ENCODE measurements around the gene MARK2.

Gene MARK2

GRCh38 chr11:63931045-63931444, 92.1 kb downstream of the MARK2 start:
- Histone ChIP-seq H3F3A (ENCODE audit: insufficient read depth, low read length) (no peaks in the 10 kb centered on the region), H3K4me2 (ENCODE audit: low read depth, low read length) (no peak overlapping the region), H3K27ac (ENCODE audit: low read length) (no peak overlapping the region), H3K9ac (ENCODE audit: low read length) (no peak overlapping the region), H3K36me3 (replicated peaks; ENCODE audit: insufficient read depth, low read length) (no peaks in the 10 kb centered on the region), H3K9me3 (replicated peaks; ENCODE audit: insufficient read depth, low read length) (no peaks in the 10 kb centered on the region), H3K4me1 (ENCODE audit: low read length) (no peaks in the 10 kb centered on the region), H3K79me2 (ENCODE audit: low read length) (no peaks in the 10 kb centered on the region), H4K20me1 (ENCODE audit: insufficient read depth, low read length) (no peaks in the 10 kb centered on the region), H3K9me2 (replicated peaks; ENCODE audit: insufficient read depth, low read length) (no peaks in the 10 kb centered on the region), H3K27me3 (replicated peaks; ENCODE audit: insufficient read depth, low read length) (peaks cover 11% of the 10 kb centered on the region; the same call in 1 of the 2 replicates), H2AFZ (ENCODE audit: low read length) (no peak overlapping the region), H3K4me3 (ENCODE audit: low read length) (no peak overlapping the region)
- no peak for DNase-seq
- TF ChIP-seq CTCF (IDR thresholded peaks at IDR 0.05; ENCODE audit: low read length) (no peak), EZH2phosphoT487 (IDR thresholded peaks at IDR 0.05; ENCODE audit: low read length) (no peak)

- no peak overlapping the region for H3K27ac ChIP-seq (ENCODE audit: low read length)
- no peak for DNase-seq
- TF ChIP-seq EZH2phosphoT487 (IDR thresholded peaks at IDR 0.05; ENCODE audit: low read length) (no peak), CTCF (IDR thresholded peaks at IDR 0.05; ENCODE audit: low read length) (no peak), EZH2 (optimal IDR thresholded peaks at IDR 0.05; ENCODE audit: low read depth, low read length) (no peak)
- H3K4me1 ChIP-seq (ENCODE audit: low read length) = no peaks in the 10 kb centered on the region
- no peaks in the 10 kb centered on the region for H3K9me3 ChIP-seq (replicated peaks; ENCODE audit: insufficient read depth, low read length)
- H3K4me2 ChIP-seq (ENCODE audit: low read depth, low read length) = no peak overlapping the region
- H3K9ac ChIP-seq (ENCODE audit: low read length) = no peak overlapping the region
- H3K36me3 ChIP-seq (replicated peaks; ENCODE audit: insufficient read depth, low read length) = no peaks in the 10 kb centered on the region
- no peaks in the 10 kb centered on the region for H3K9me2 ChIP-seq (replicated peaks; ENCODE audit: insufficient read depth, low read length)
- H3K79me2 ChIP-seq (ENCODE audit: low read length) = no peaks in the 10 kb centered on the region
- no peaks in the 10 kb centered on the region for H3F3A ChIP-seq (ENCODE audit: insufficient read depth, low read length)
- H3K27me3 ChIP-seq (replicated peaks; ENCODE audit: insufficient read depth, low read length) = peaks cover 11% of the 10 kb centered on the region; the same call in 1 of the 2 replicates
- no peaks in the 10 kb centered on the region for H4K20me1 ChIP-seq (ENCODE audit: insufficient read depth, low read length)
- H2AFZ ChIP-seq (ENCODE audit: low read length) = no peak overlapping the region
- no peak overlapping the region for H3K4me3 ChIP-seq (ENCODE audit: low read length)
Observed at GRCh38 chr11:63931876-63932275, 93.0 kb downstream of the MARK2 start.

GRCh38 chr11:63933459-63933858, 94.5 kb downstream of the MARK2 start:
- Histone ChIP-seq H3F3A (ENCODE audit: insufficient read depth, low read length) (peaks cover 6% of the 10 kb centered on the region; the same call in 1 of the 2 replicates), H3K4me3 (ENCODE audit: low read length) (no peak overlapping the region), H3K9me3 (replicated peaks; ENCODE audit: insufficient read depth, low read length) (no peaks in the 10 kb centered on the region), H2AFZ (ENCODE audit: low read length) (no peak overlapping the region), H3K27me3 (replicated peaks; ENCODE audit: insufficient read depth, low read length) (0 out of 2 replicates have a peak, but pooled peaks cover 6% of the 10 kb centered on the region), H3K27ac (ENCODE audit: low read length) (no peak overlapping the region), H3K4me2 (ENCODE audit: low read depth, low read length) (no peak overlapping the region), H3K79me2 (ENCODE audit: low read length) (no peaks in the 10 kb centered on the region), H4K20me1 (ENCODE audit: insufficient read depth, low read length) (no peaks in the 10 kb centered on the region), H3K36me3 (replicated peaks; ENCODE audit: insufficient read depth, low read length) (no peaks in the 10 kb centered on the region), H3K4me1 (ENCODE audit: low read length) (0 out of 2 replicates have a peak, but pooled peaks cover 3% of the 10 kb centered on the region), H3K9me2 (replicated peaks; ENCODE audit: insufficient read depth, low read length) (no peaks in the 10 kb centered on the region), H3K9ac (ENCODE audit: low read length) (no peak overlapping the region)
- no peak for DNase-seq
- no peak for TF ChIP-seq EZH2phosphoT487 (IDR thresholded peaks at IDR 0.05; ENCODE audit: low read length)
- no peak for TF ChIP-seq CTCF (IDR thresholded peaks at IDR 0.05; ENCODE audit: low read length)
- TF ChIP-seq EZH2 (optimal IDR thresholded peaks at IDR 0.05; ENCODE audit: low read depth, low read length) = no peak
